Measurements from ENCODE around the gene HEXB. TPM values are rescaled to one million over a fixed set of nuclear protein-coding genes. Genes with fewer than 3 reads are reported as not detected.

HEXB gene
- total RNA-seq (100 to 1,000 TPM in 1 of 2 donors, 10 to 100 TPM in 1; 74.3 to 115 TPM), polyA plus RNA-seq (ENCODE audit: insufficient read length in 2 of 2) (10 to 100 TPM; 39.9 to 54.0 TPM)
- long read RNA-seq, donor 1, transcript HEXB-201 (14 exons, 1,901 nt) = major isoform, 24 of 50 reads
- long read RNA-seq, donor 1, partial matches to known transcripts = 23 of 50 reads
- long read RNA-seq, donor 1, other reads (novel, unspliced or antisense) = 0 of 50 reads
- long read RNA-seq, donor 2, partial matches to known transcripts = 0 of 2 reads
- long read RNA-seq, donor 2, other reads (novel, unspliced or antisense) = 0 of 2 reads
- long read RNA-seq, donor 3, transcript HEXB-201 (14 exons, 1,901 nt) = major isoform, 7 of 8 reads
- long read RNA-seq, donor 3, partial matches to known transcripts = 0 of 8 reads
- long read RNA-seq, donor 3, other reads (novel, unspliced or antisense) = 0 of 8 reads
- long read RNA-seq, donor 4, transcript HEXB-201 (14 exons, 1,901 nt) = major isoform, 22 of 34 reads
- long read RNA-seq, donor 4, partial matches to known transcripts = 8 of 34 reads
- long read RNA-seq, donor 4, other reads (novel, unspliced or antisense) = 0 of 34 reads

DNA sequence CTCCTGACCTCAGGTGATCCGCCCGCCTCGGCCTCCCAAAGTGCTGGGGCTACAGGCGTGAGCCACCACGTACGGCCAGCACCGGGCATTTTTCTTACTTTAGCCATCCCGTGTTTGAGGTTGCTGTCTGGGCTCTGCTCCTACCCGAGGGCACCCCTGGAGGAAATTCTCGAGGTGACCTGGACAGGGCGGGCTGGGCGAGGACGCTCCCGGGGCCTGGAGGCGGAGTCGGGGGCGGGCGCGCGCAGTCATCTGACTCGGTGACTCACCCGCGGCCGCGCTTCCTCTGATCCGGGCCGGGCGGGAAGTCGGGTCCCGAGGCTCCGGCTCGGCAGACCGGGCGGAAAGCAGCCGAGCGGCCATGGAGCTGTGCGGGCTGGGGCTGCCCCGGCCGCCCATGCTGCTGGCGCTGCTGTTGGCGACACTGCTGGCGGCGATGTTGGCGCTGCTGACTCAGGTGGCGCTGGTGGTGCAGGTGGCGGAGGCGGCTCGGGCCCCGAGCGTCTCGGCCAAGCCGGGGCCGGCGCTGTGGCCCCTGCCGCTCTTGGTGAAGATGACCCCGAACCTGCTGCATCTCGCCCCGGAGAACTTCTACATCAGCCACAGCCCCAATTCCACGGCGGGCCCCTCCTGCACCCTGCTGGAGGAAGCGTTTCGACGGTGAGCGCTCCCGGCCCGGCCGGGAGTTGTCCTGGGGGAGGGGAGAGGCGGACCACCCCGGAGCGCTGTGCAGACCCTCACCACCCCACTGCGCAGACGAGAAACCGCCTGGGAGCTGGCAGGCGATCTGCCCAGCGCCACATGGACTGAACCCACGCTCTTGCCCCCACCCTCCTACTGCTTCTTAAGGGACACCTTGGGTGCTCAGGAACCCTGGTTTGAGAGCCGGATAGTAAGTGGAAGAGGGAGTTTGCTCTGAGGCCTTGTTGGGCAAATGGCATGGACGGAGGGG is at the start of gene HEXB:
HEXB (plus strand) TSS at position 334 of the 952 bp plus-strand sequence; CDS start at position 362, 28 bp downstream.
- Histone ChIP-seq H3K27me3 (ENCODE audit: control insufficient read depth, insufficient read depth, low read length) (no peaks in the 10 kb centered on the region), H3K36me3 (ENCODE audit: control insufficient read depth, insufficient read depth, low read length) (no peaks in the 10 kb centered on the region), H3K27ac (ENCODE audit: low read depth, low read length) (peak within 1 kb of the TSS; percentile 52), H3K4me3 (ENCODE audit: low read depth, low read length) (peak within 1 kb of the TSS; percentile 76), H3K9me3 (ENCODE audit: control insufficient read depth, insufficient read depth, low read length) (no peaks in the 10 kb centered on the region), H3K4me1 (ENCODE audit: control insufficient read depth, insufficient read depth, low read length) (peaks cover 11% of the 10 kb centered on the region)
- DNase-seq (ENCODE audit: low read depth in 4 of 6, low spot score in 6 of 6) = peak in 4 of 6 donors; percentile 44 to 89 (median 75)
- whole genome bisulfite sequencing (ENCODE audit: insufficient coverage) = 5% methylated on average over 71 of the region's 78 CpGs

- no peak for DNase-seq (ENCODE audit: low read depth in 4 of 6, low spot score in 6 of 6)
- 69% methylated on average over 6 of the region's 12 CpGs for WGBS (ENCODE audit: insufficient coverage)
- peaks cover 23% of the 10 kb centered on the region for H3K4me1 ChIP-seq (ENCODE audit: control insufficient read depth, insufficient read depth, low read length)
These were observed 48.9 kb upstream of the HEXB start for GRCh38 chr5:74636149-74636548.

GRCh38 chr5:74636552-74636951 is 48.5 kb upstream of the HEXB start:
- Histone ChIP-seq H3K4me3 (ENCODE audit: low read depth, low read length) (no peak overlapping the region), H3K27me3 (ENCODE audit: control insufficient read depth, insufficient read depth, low read length) (no peaks in the 10 kb centered on the region), H3K9me3 (ENCODE audit: control insufficient read depth, insufficient read depth, low read length) (no peaks in the 10 kb centered on the region), H3K4me1 (ENCODE audit: control insufficient read depth, insufficient read depth, low read length) (peaks cover 26% of the 10 kb centered on the region), H3K27ac (ENCODE audit: low read depth, low read length) (no peak overlapping the region), H3K36me3 (ENCODE audit: control insufficient read depth, insufficient read depth, low read length) (peaks cover 24% of the 10 kb centered on the region)
- 68% methylated on average over 3 of the region's 4 CpGs for WGBS (ENCODE audit: insufficient coverage)
- DNase-seq (ENCODE audit: low read depth in 4 of 6, low spot score in 6 of 6) = no peak

More at GRCh38 chr5:74636149-74636548, 48.9 kb upstream of the HEXB start:
- Histone ChIP-seq H3K27ac (ENCODE audit: low read depth, low read length) (no peak overlapping the region), H3K27me3 (ENCODE audit: control insufficient read depth, insufficient read depth, low read length) (no peaks in the 10 kb centered on the region), H3K4me3 (ENCODE audit: low read depth, low read length) (no peak overlapping the region), H3K9me3 (ENCODE audit: control insufficient read depth, insufficient read depth, low read length) (no peaks in the 10 kb centered on the region), H3K36me3 (ENCODE audit: control insufficient read depth, insufficient read depth, low read length) (peaks cover 24% of the 10 kb centered on the region)

GRCh38 chr5:74638544-74638969 is 46.5 kb upstream of the HEXB start:
- Histone ChIP-seq H3K9me3 (ENCODE audit: control insufficient read depth, insufficient read depth, low read length) (no peaks in the 10 kb centered on the region), H3K27me3 (ENCODE audit: control insufficient read depth, insufficient read depth, low read length) (no peaks in the 10 kb centered on the region), H3K4me1 (ENCODE audit: control insufficient read depth, insufficient read depth, low read length) (peaks cover 30% of the 10 kb centered on the region), H3K36me3 (ENCODE audit: control insufficient read depth, insufficient read depth, low read length) (peaks cover 19% of the 10 kb centered on the region), H3K27ac (ENCODE audit: low read depth, low read length) (peak overlapping the region; percentile 93), H3K4me3 (ENCODE audit: low read depth, low read length) (peak overlapping the region; percentile 92)
- WGBS (ENCODE audit: insufficient coverage) = 0% methylated on average over 1 of the region's 1 CpG
- DNase-seq (ENCODE audit: low read depth in 4 of 6, low spot score in 6 of 6) = peak in 2 of 6 donors; percentile 62 to 79

GRCh38 chr5:74638970-74639806 is 45.8 kb upstream of the HEXB start:
- peak overlapping the region; percentile 92 for H3K4me3 ChIP-seq (ENCODE audit: low read depth, low read length)
- DNase-seq (ENCODE audit: low read depth in 4 of 6, low spot score in 6 of 6) = peak in 2 of 6 donors; percentile 68 to 77
- H3K27ac ChIP-seq (ENCODE audit: low read depth, low read length) = peak overlapping the region; percentile 93
- no peaks in the 10 kb centered on the region for H3K27me3 ChIP-seq (ENCODE audit: control insufficient read depth, insufficient read depth, low read length)
- no peaks in the 10 kb centered on the region for H3K9me3 ChIP-seq (ENCODE audit: control insufficient read depth, insufficient read depth, low read length)
- H3K36me3 ChIP-seq (ENCODE audit: control insufficient read depth, insufficient read depth, low read length) = peaks cover 19% of the 10 kb centered on the region
- 0% methylated on average over 8 of the region's 10 CpGs for WGBS (ENCODE audit: insufficient coverage)
- peaks cover 30% of the 10 kb centered on the region for H3K4me1 ChIP-seq (ENCODE audit: control insufficient read depth, insufficient read depth, low read length)

- under 1% methylated on average over 57 of the region's 57 CpGs for WGBS (ENCODE audit: insufficient coverage)
- peak overlapping the region; percentile 92 for H3K4me3 ChIP-seq (ENCODE audit: low read depth, low read length)
- H3K4me1 ChIP-seq (ENCODE audit: control insufficient read depth, insufficient read depth, low read length) = peaks cover 27% of the 10 kb centered on the region
- H3K27ac ChIP-seq (ENCODE audit: low read depth, low read length) = peak overlapping the region; percentile 93
- H3K36me3 ChIP-seq (ENCODE audit: control insufficient read depth, insufficient read depth, low read length) = peaks cover 13% of the 10 kb centered on the region
- H3K9me3 ChIP-seq (ENCODE audit: control insufficient read depth, insufficient read depth, low read length) = no peaks in the 10 kb centered on the region
- no peaks in the 10 kb centered on the region for H3K27me3 ChIP-seq (ENCODE audit: control insufficient read depth, insufficient read depth, low read length)
- peak in 2 of 6 donors; percentile 70 to 72 for DNase-seq (ENCODE audit: low read depth in 4 of 6, low spot score in 6 of 6)
These were observed 45.1 kb upstream of the HEXB start for GRCh38 chr5:74639807-74640449.

GRCh38 chr5:74640450-74640953 is 44.5 kb upstream of the HEXB start, which contains the start of gene ENC1:
ENC1 (minus strand) TSS chr5:74640728; CDS start chr5:74636485, 4,243 bp downstream.
- H3K4me3 ChIP-seq (ENCODE audit: low read depth, low read length) = peak within 1 kb of the TSS; percentile 92
- no peaks in the 10 kb centered on the region for H3K27me3 ChIP-seq (ENCODE audit: control insufficient read depth, insufficient read depth, low read length)
- WGBS (ENCODE audit: insufficient coverage) = under 1% methylated on average over 59 of the region's 59 CpGs
- peaks cover 7% of the 10 kb centered on the region for H3K36me3 ChIP-seq (ENCODE audit: control insufficient read depth, insufficient read depth, low read length)
- H3K4me1 ChIP-seq (ENCODE audit: control insufficient read depth, insufficient read depth, low read length) = peaks cover 22% of the 10 kb centered on the region
- DNase-seq (ENCODE audit: low read depth in 4 of 6, low spot score in 6 of 6) = peak; percentile 83 to 99 (median 87)
- H3K27ac ChIP-seq (ENCODE audit: low read depth, low read length) = peak within 1 kb of the TSS; percentile 93
- H3K9me3 ChIP-seq (ENCODE audit: control insufficient read depth, insufficient read depth, low read length) = no peaks in the 10 kb centered on the region

- peaks cover under 1% of the 10 kb centered on the region for H3K36me3 ChIP-seq (ENCODE audit: control insufficient read depth, insufficient read depth, low read length)
- peak overlapping the region; percentile 92 for H3K4me3 ChIP-seq (ENCODE audit: low read depth, low read length)
- peak overlapping the region; percentile 93 for H3K27ac ChIP-seq (ENCODE audit: low read depth, low read length)
- no peaks in the 10 kb centered on the region for H3K9me3 ChIP-seq (ENCODE audit: control insufficient read depth, insufficient read depth, low read length)
- DNase-seq (ENCODE audit: low read depth in 4 of 6, low spot score in 6 of 6) = peak in 4 of 6 donors; percentile 74 to 94 (median 84)
- under 1% methylated on average over 22 of the region's 47 CpGs for WGBS (ENCODE audit: insufficient coverage)
- H3K4me1 ChIP-seq (ENCODE audit: control insufficient read depth, insufficient read depth, low read length) = peaks cover 17% of the 10 kb centered on the region
- no peaks in the 10 kb centered on the region for H3K27me3 ChIP-seq (ENCODE audit: control insufficient read depth, insufficient read depth, low read length)
These were observed 43.9 kb upstream of the HEXB start for GRCh38 chr5:74640954-74641734.

Data from spinal cord (tissue), 10 donors.